ENCODE data around the gene RASL10B. TPM values are rescaled to one million over a fixed set of nuclear protein-coding genes. Genes with fewer than 3 reads are reported as not detected.

RASL10B gene
- total and polyA plus RNA-seq, 2 donors (not counting 1 experiment from before 2014, with no cell fraction given) = 0.78 to 1.5 TPM

DNA sequence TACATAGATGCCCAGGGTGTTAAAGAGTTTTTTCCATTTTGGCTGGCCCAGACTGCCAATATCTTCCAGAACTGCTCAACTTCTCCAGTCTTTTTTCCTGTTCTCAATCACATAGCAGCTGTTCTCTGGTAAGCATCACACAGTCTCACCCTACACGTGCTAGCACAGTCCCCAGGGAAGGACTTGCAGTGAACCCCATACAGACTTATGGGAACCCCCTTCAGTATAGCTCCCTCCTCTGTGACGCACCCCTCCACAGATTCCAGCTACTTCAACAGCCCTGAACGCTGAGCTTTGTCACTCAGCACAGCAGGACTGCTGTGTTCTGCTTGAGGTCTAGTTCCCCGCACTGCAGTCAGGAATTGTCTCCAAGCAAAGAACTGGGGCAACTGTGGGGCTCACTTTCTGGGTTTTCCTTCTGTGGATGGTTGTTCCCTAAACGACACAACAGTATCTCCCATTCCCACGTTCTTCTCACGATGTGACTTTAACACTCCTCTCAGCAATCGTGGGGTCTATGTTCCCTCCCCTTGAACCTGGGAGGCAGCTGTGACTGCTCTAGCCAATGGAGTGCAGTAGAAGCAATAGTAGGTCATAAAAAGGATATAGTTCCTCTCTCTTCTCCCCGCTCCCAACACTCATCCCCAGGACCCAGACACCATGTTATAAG is 60.4 kb downstream of the RASL10B start:
- Histone ChIP-seq H3K4me1 (ENCODE audit: control insufficient read depth, extremely low read depth, insufficient read depth, low read length) (peaks cover 15% of the 10 kb centered on the region), H4K20me1 (ENCODE audit: control insufficient read depth, extremely low read depth, insufficient read depth, low read length) (no peaks in the 10 kb centered on the region), H3K4me2 (ENCODE audit: extremely low read depth, insufficient read depth, low read length) (no peak overlapping the region), H3K27ac (ENCODE audit: insufficient read depth, low read length) (no peak overlapping the region), H2AFZ (ENCODE audit: low read length) (no peak overlapping the region), H3K79me2 (ENCODE audit: control insufficient read depth, insufficient read depth, low read length) (no peaks in the 10 kb centered on the region), H3K36me3 (ENCODE audit: control insufficient read depth, insufficient read depth, low read length) (no peaks in the 10 kb centered on the region), H3K9me3 (ENCODE audit: control insufficient read depth, insufficient read depth, low read depth, low read length) (no peaks in the 10 kb centered on the region), H3K4me3 (replicated peaks in 1 of 4; ENCODE audit: control extremely low read depth in 1 of 4, insufficient read depth in 1 of 4, low read depth in 3 of 4, low read length in 4 of 4) (no peak overlapping the region), H3K9ac (ENCODE audit: insufficient read depth, low read length) (no peak overlapping the region), H3K27me3 (ENCODE audit: control insufficient read depth, insufficient read depth, low read length) (peaks cover 41% of the 10 kb centered on the region)
- no peak for DNase-seq (ENCODE audit: low read depth in 2 of 2)
- TF ChIP-seq, protein P1, sequence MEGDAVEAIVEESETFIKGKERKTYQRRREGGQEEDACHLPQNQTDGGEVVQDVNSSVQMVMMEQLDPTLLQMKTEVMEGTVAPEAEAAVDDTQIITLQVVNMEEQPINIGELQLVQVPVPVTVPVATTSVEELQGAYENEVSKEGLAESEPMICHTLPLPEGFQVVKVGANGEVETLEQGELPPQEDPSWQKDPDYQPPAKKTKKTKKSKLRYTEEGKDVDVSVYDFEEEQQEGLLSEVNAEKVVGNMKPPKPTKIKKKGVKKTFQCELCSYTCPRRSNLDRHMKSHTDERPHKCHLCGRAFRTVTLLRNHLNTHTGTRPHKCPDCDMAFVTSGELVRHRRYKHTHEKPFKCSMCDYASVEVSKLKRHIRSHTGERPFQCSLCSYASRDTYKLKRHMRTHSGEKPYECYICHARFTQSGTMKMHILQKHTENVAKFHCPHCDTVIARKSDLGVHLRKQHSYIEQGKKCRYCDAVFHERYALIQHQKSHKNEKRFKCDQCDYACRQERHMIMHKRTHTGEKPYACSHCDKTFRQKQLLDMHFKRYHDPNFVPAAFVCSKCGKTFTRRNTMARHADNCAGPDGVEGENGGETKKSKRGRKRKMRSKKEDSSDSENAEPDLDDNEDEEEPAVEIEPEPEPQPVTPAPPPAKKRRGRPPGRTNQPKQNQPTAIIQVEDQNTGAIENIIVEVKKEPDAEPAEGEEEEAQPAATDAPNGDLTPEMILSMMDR (conservative IDR thresholded peaks at IDR 0.05 in 1 of 2, IDR thresholded peaks at IDR 0.05 in 1 of 2; ENCODE audit: low read depth in 1 of 2, low read length in 2 of 2) = no peak
- TF ChIP-seq EZH2 (IDR thresholded peaks at IDR 0.05; ENCODE audit: low read length, missing control alignments) = no peak

Other genes starting within 250 kb of the RASL10B start
- gene SLFN12L, start 194.0 kb upstream of the RASL10B start, total RNA-seq = 0.17 and 0.26 TPM in 2 replicates
- gene SLFN12L, start 194.0 kb upstream of the RASL10B start, polyA plus RNA-seq = 0.08 and 0.09 TPM in 2 replicates
- gene SLFN14, start 170.8 kb upstream of the RASL10B start, total RNA-seq = not detected in 2 replicates
- gene SLFN14, start 170.8 kb upstream of the RASL10B start, polyA plus RNA-seq = not detected in 2 replicates
- 6.2 and 7.1 TPM in 2 replicates for gene PEX12, start 153.1 kb upstream of the RASL10B start, total RNA-seq
- gene PEX12, start 153.1 kb upstream of the RASL10B start, polyA plus RNA-seq = 9.5 and 9.7 TPM in 2 replicates
- gene AP2B1, start 144.3 kb upstream of the RASL10B start, total RNA-seq = 61.6 and 109 TPM in 2 replicates
- 226 and 236 TPM in 2 replicates for gene AP2B1, start 144.3 kb upstream of the RASL10B start, polyA plus RNA-seq
- gene GAS2L2, start 21.6 kb downstream of the RASL10B start, total RNA-seq = not detected in 2 replicates
- not detected in 2 replicates for gene GAS2L2, start 21.6 kb downstream of the RASL10B start, polyA plus RNA-seq
- not detected in 2 replicates for gene C17orf50, start 29.2 kb downstream of the RASL10B start, total RNA-seq
- gene C17orf50, start 29.2 kb downstream of the RASL10B start, polyA plus RNA-seq = not detected in 2 replicates
- 2.8 and 4.6 TPM in 2 replicates for gene MMP28, start 64.0 kb downstream of the RASL10B start, total RNA-seq
- 0.49 and 1.1 TPM in 2 replicates for gene MMP28, start 64.0 kb downstream of the RASL10B start, polyA plus RNA-seq
- 57.8 and 84.1 TPM in 2 replicates for gene TAF15, start 77.8 kb downstream of the RASL10B start, total RNA-seq
- gene TAF15, start 77.8 kb downstream of the RASL10B start, polyA plus RNA-seq = 22.9 and 30.5 TPM in 2 replicates
- not detected in 2 replicates for gene HEATR9, start 137.3 kb downstream of the RASL10B start, total RNA-seq
- not detected in 2 replicates for gene HEATR9, start 137.3 kb downstream of the RASL10B start, polyA plus RNA-seq
- gene CCL5, start 148.7 kb downstream of the RASL10B start, total RNA-seq = not detected in 2 replicates
- 0.03 and 0.07 TPM in 2 replicates for gene CCL5, start 148.7 kb downstream of the RASL10B start, polyA plus RNA-seq
- under 0.01 and 0.83 TPM in 2 replicates for gene RDM1, start 199.1 kb downstream of the RASL10B start, total RNA-seq
- 0.48 and 0.75 TPM in 2 replicates for gene RDM1, start 199.1 kb downstream of the RASL10B start, polyA plus RNA-seq
- not detected in 2 replicates for gene LYZL6, start 212.1 kb downstream of the RASL10B start, total RNA-seq
- not detected in 2 replicates for gene LYZL6, start 212.1 kb downstream of the RASL10B start, polyA plus RNA-seq
- gene CCL16, start 249.9 kb downstream of the RASL10B start, total RNA-seq = not detected in 2 replicates
- not detected in 2 replicates for gene CCL16, start 249.9 kb downstream of the RASL10B start, polyA plus RNA-seq